HCT116 (cell line): Measurements from ENCODE around the gene GPC1. TPM values are rescaled to one million over a fixed set of nuclear protein-coding genes. Genes with fewer than 3 reads are reported as not detected.

Experiments
- ATAC-seq: fragments of 200-7000 bp; cut with Tn5 transposase; 2 replicates; pipeline ENCODE4 v1.9.1; 2020; ENCODE audit warnings: mild to moderate bottlenecking, moderate library complexity
- BruUV-seq: library from RNA; stranded (reverse); fragments of 400-500 nt; replicated peaks from 2 replicates; lab custom pipeline; 2021; lab: Mats Ljungman, UMichigan
- CTCF ChIA-PET: fragments of 300-600 bp; sonication (Branson Sonifier 250); formaldehyde crosslinking; loops from one replicate; lab custom pipeline; 2021; ENCODE audit warnings: antibody characterized with exemption; lab: Charles Lee
- POLR2A ChIA-PET: fragments of 300-600, 350-600 bp; sonication (Branson Sonifier 250); formaldehyde crosslinking; loops from one replicate; lab custom pipeline; 2021; ENCODE audit warnings: antibody characterized with exemption; lab: Charles Lee
- RAD21 ChIA-PET, 2 experiments: fragments of 300-600 bp; sonication (Branson Sonifier 250); formaldehyde crosslinking; loops; one replicate each; lab custom pipeline; 2023; ENCODE audit warnings: low total read pairs in 2 of 2; ENCODE audit not compliant: uncharacterized antibody in 2 of 2, unreplicated experiment in 2 of 2, low non-redundant PET in 1 of 2; lab: Charles Lee
- DNase-seq: peaks from one replicate; pipeline ENCODE4 v3.0.0-alpha.2; 2010; ENCODE audit warnings: low read depth, low spot score
- H2AFZ ChIP-seq: fragments of 200-600 bp; shearing (Covaris generic), sonication (generic); 2 replicates; pipeline ENCODE4 v1.6.1; 2017; ENCODE audit warnings: low read depth, mixed run types, mixed read lengths, antibody characterized with exemption, low read length; ENCODE audit not compliant: poor library complexity, severe bottlenecking
- H3K27ac ChIP-seq: 2 replicates; pipeline ENCODE4 v1.5.1; 2012; ENCODE audit warnings: low read depth, low read length
- H3K27me3 ChIP-seq: fragments of 200-600 bp; sonication (generic); 2 replicates; pipeline ENCODE4 v1.6.1; 2016; ENCODE audit warnings: mixed run types, low read length, mixed read lengths; ENCODE audit not compliant: insufficient read depth
- H3K36me3 ChIP-seq, 2 experiments: fragments of 200-500 bp in 1 of 2; fragments of 200-600 bp in 1 of 2; sonication (Bioruptor generic) in 1 of 2; sonication (generic) in 1 of 2; 2 replicates each; pipeline versions ENCODE4 v1.5.1 to v1.6.1; 2014 to 2016; ENCODE audit warnings: low read length in 2 of 2, inconsistent platforms in 1 of 2, mixed read lengths in 1 of 2, mixed run types in 1 of 2; ENCODE audit not compliant: insufficient read depth in 2 of 2, control insufficient read depth in 1 of 2
- H3K4me1 ChIP-seq, 2 experiments: fragments of 200-600 bp in 1 of 2; sonication (generic) in 1 of 2; 2 replicates each; pipeline versions ENCODE4 v1.5.1 to v1.6.1; 2012 to 2017; ENCODE audit warnings: low read length in 2 of 2, inconsistent platforms in 1 of 2, mild to moderate bottlenecking in 1 of 2, mixed read lengths in 1 of 2, mixed run types in 1 of 2, moderate library complexity in 1 of 2; ENCODE audit not compliant: insufficient read depth in 2 of 2, control insufficient read depth in 1 of 2
- H3K4me2 ChIP-seq: fragments of 200-600 bp; sonication (generic); 2 replicates; pipeline ENCODE4 v1.6.1; 2017; ENCODE audit warnings: mixed run types, low read length, mixed read lengths
- H3K4me3 ChIP-seq, 2 experiments: fragments of 200-600 bp in 1 of 2; sonication (generic) in 1 of 2; replicated peaks in 1 of 2; 2 replicates each; pipeline ENCODE4 v1.5.1; 2011 to 2016; ENCODE audit warnings: low read length in 2 of 2, control low read depth in 1 of 2, low read depth in 1 of 2, mild to moderate bottlenecking in 1 of 2, mixed read lengths in 1 of 2, mixed run types in 1 of 2
- H3K79me2 ChIP-seq: fragments of 200-600 bp; sonication (generic); 2 replicates; pipeline ENCODE4 v1.6.1; 2017; ENCODE audit warnings: mild to moderate bottlenecking, mixed run types, low read length, moderate library complexity, mixed read lengths; ENCODE audit not compliant: insufficient read depth
- H3K9ac ChIP-seq: fragments of 200-600 bp; sonication (generic); 2 replicates; pipeline ENCODE4 v1.6.1; 2016; ENCODE audit warnings: low read length, mixed read lengths
- H3K9me2 ChIP-seq: fragments of 200-600 bp; sonication (generic), shearing (Covaris generic); 2 replicates; pipeline ENCODE4 v1.6.1; 2017; ENCODE audit warnings: mixed run types, mild to moderate bottlenecking, moderate library complexity; ENCODE audit not compliant: insufficient read depth
- H3K9me3 ChIP-seq, 2 experiments: fragments of 200-500 bp in 1 of 2; fragments of 200-600 bp in 1 of 2; sonication (Bioruptor generic) in 1 of 2; sonication (generic) in 1 of 2; 2 replicates each; pipeline ENCODE4 v1.6.1; 2014 to 2017; ENCODE audit warnings: low read length in 2 of 2, mixed read lengths in 2 of 2, inconsistent platforms in 1 of 2, low read depth in 1 of 2, mild to moderate bottlenecking in 1 of 2, mixed run types in 1 of 2, moderate library complexity in 1 of 2; ENCODE audit not compliant: control insufficient read depth in 1 of 2, insufficient read depth in 1 of 2
- H4K20me1 ChIP-seq: fragments of 200-600 bp; sonication (generic), shearing (Covaris generic); 2 replicates; pipeline ENCODE4 v1.6.1; 2017; ENCODE audit warnings: mixed run types, mild to moderate bottlenecking, moderate library complexity; ENCODE audit not compliant: insufficient read depth
- CBX3 ChIP-seq: IDR thresholded peaks from 2 replicates; pipeline ENCODE4 v1.6.1; 2012; ENCODE audit warnings: low read depth
- CEBPB ChIP-seq: IDR thresholded peaks from 2 replicates; pipeline ENCODE4 v1.6.1; 2012; ENCODE audit warnings: low read depth
- EGR1 ChIP-seq: IDR thresholded peaks from 2 replicates; pipeline ENCODE4 v1.6.1; 2012; ENCODE audit warnings: low read depth
- ELF1 ChIP-seq: IDR thresholded peaks from 2 replicates; pipeline ENCODE4 v1.6.1; 2012; ENCODE audit warnings: low read depth, borderline replicate concordance
- EZH2 ChIP-seq: fragments of 200-600 bp; sonication (generic); IDR thresholded peaks from 2 replicates; pipeline ENCODE4 v1.6.1; 2017; ENCODE audit warnings: antibody characterized with exemption, mixed run types
- EZH2phosphoT487 ChIP-seq: fragments of 200-600 bp; IDR thresholded peaks from 2 replicates; pipeline ENCODE4 v1.6.1; 2018; ENCODE audit warnings: antibody characterized with exemption, borderline replicate concordance
- SIN3A ChIP-seq: IDR thresholded peaks from 2 replicates; pipeline ENCODE4 v1.6.1; 2012; ENCODE audit warnings: low read depth
- SP1 ChIP-seq: IDR thresholded peaks from 2 replicates; pipeline ENCODE4 v1.6.1; 2012; ENCODE audit warnings: low read depth
- SRF ChIP-seq: IDR thresholded peaks from 2 replicates; pipeline ENCODE4 v1.6.1; 2012; ENCODE audit warnings: low read depth
- TCF7L2 ChIP-seq: IDR thresholded peaks from 2 replicates; pipeline ENCODE4 v1.7.0; 2011; ENCODE audit warnings: borderline replicate concordance, inconsistent platforms; ENCODE audit not compliant: insufficient read depth, insufficient read length; ENCODE audit errors: extremely low read depth
- ZFX ChIP-seq: fragments of 450-650 bp; IDR thresholded peaks from 2 replicates; pipeline ENCODE4 v1.6.1; 2017
- intact Hi-C: fragments of 100-400 bp; cut with micrococcal nuclease; formaldehyde crosslinking; loops from 2 replicates; pipeline ENCODE4 v1.10.0; 2022
- total RNA-seq: library from RNA; stranded (reverse); gene quantifications from one replicate; pipeline ENCODE4 v1.2.1, GENCODE V29; 2021; ENCODE audit not compliant: unreplicated experiment
- TF ChIP-seq, protein P1 (sequence below): IDR thresholded peaks from 2 replicates; pipeline ENCODE4 v1.6.1; 2012; ENCODE audit warnings: low read depth

Gene GPC1
- total RNA-seq, 1 experiment from 2014 or later = 79.1 TPM

GRCh38 chr2:240507060-240507777 is 71.8 kb downstream of the GPC1 start:
- ChIA-PET CTCF (no interaction called here), RAD21 (no interaction called here), POLR2A (no interaction called here)
- no peak overlapping the region for H2AFZ ChIP-seq
- H3K9ac ChIP-seq = no peak overlapping the region
- H3K79me2 ChIP-seq = no peaks in the 10 kb centered on the region
- H3K9me3 ChIP-seq = no peaks in the 10 kb centered on the region
- H3K27ac ChIP-seq = no peak overlapping the region
- no peaks in the 10 kb centered on the region for H3K27me3 ChIP-seq
- H3K36me3 ChIP-seq = no peaks in the 10 kb centered on the region
- no peaks in the 10 kb centered on the region for H3K9me2 ChIP-seq
- BruUV-seq = no TSS peak
- no peak for DNase-seq
- intact Hi-C loops = no loop called here
- TF ChIP-seq EZH2 (no peak), CBX3 (no peak), ELF1 (no peak), EZH2phosphoT487 (no peak), SIN3A (no peak), TCF7L2 (no peak), CEBPB (no peak), ZFX (no peak), SRF (no peak), SP1 (no peak), EGR1 (no peak)
- TF ChIP-seq, protein P1, sequence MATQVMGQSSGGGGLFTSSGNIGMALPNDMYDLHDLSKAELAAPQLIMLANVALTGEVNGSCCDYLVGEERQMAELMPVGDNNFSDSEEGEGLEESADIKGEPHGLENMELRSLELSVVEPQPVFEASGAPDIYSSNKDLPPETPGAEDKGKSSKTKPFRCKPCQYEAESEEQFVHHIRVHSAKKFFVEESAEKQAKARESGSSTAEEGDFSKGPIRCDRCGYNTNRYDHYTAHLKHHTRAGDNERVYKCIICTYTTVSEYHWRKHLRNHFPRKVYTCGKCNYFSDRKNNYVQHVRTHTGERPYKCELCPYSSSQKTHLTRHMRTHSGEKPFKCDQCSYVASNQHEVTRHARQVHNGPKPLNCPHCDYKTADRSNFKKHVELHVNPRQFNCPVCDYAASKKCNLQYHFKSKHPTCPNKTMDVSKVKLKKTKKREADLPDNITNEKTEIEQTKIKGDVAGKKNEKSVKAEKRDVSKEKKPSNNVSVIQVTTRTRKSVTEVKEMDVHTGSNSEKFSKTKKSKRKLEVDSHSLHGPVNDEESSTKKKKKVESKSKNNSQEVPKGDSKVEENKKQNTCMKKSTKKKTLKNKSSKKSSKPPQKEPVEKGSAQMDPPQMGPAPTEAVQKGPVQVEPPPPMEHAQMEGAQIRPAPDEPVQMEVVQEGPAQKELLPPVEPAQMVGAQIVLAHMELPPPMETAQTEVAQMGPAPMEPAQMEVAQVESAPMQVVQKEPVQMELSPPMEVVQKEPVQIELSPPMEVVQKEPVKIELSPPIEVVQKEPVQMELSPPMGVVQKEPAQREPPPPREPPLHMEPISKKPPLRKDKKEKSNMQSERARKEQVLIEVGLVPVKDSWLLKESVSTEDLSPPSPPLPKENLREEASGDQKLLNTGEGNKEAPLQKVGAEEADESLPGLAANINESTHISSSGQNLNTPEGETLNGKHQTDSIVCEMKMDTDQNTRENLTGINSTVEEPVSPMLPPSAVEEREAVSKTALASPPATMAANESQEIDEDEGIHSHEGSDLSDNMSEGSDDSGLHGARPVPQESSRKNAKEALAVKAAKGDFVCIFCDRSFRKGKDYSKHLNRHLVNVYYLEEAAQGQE = no peak
- TF ChIP-seq, all 23 proteins: peak for 0
- no peak for ATAC-seq
- Histone ChIP-seq H3K4me2 (no peak overlapping the region), H4K20me1 (no peaks in the 10 kb centered on the region), H3K4me3 (no peak overlapping the region), H3K4me1 (no peaks in the 10 kb centered on the region)
